Sigmoid colon (tissue), 7 donors: ENCODE data around the gene FKTN. TPM values are rescaled to one million over a fixed set of nuclear protein-coding genes. Genes with fewer than 3 reads are reported as not detected.

Experiments used
- DNase-seq: peaks from one replicate; pipeline ENCODE4 v3.0.0-alpha.2; 2019
- H3K27ac ChIP-seq, 4 donors: fragments of 200-600 bp; sonication (generic); one replicate each; pipeline ENCODE4 v1.5.1; 2016 to 2019; ENCODE audit warnings: mild to moderate bottlenecking in 1 of 4
- H3K27me3 ChIP-seq, 3 donors: fragments of 200-600 bp; sonication (generic); one replicate each; pipeline ENCODE4 v1.5.1; 2019; ENCODE audit warnings: mild to moderate bottlenecking in 1 of 3
- H3K36me3 ChIP-seq, 4 donors: fragments of 200-600 bp; sonication (generic); one replicate each; pipeline ENCODE4 v1.5.1; 2016 to 2019
- H3K4me1 ChIP-seq, 4 donors: fragments of 200-600 bp; sonication (generic); one replicate each; pipeline ENCODE4 v1.5.1; 2017 to 2019
- H3K4me3 ChIP-seq, 4 donors: fragments of 200-600 bp; sonication (generic); one replicate each; pipeline ENCODE4 v1.5.1; 2017 to 2019; ENCODE audit warnings: mild to moderate bottlenecking in 2 of 4, moderate library complexity in 1 of 4
- H3K9me3 ChIP-seq, 4 donors: fragments of 200-600 bp in 3 of 4; sonication (generic) in 3 of 4; one replicate each; pipeline versions ENCODE4 v1.5.1 to v1.6.1; 2013 to 2019
- CTCF ChIP-seq, 4 experiments: fragments of 450-650 bp in 3 of 4; fragments of 200-600 bp in 1 of 4; IDR thresholded peaks; one replicate each; pipeline ENCODE4 v1.5.1; 2016 to 2019; ENCODE audit warnings: antibody characterized with exemption in 4 of 4, mild to moderate bottlenecking in 3 of 4, moderate library complexity in 2 of 4
- EP300 ChIP-seq, 4 donors: sonication (generic); formaldehyde crosslinking; IDR thresholded peaks; one replicate each; pipeline ENCODE4 v1.6.1; 2017; ENCODE audit warnings: antibody characterized with exemption in 4 of 4
- POLR2A ChIP-seq, 2 donors: fragments of 450-650 bp; IDR thresholded peaks; one replicate each; pipeline ENCODE4 v1.6.1; 2016; ENCODE audit warnings: antibody characterized with exemption in 2 of 2, mild to moderate bottlenecking in 2 of 2, moderate library complexity in 2 of 2
- POLR2AphosphoS5 ChIP-seq, 4 donors: sonication (generic); formaldehyde crosslinking; IDR thresholded peaks; one replicate each; pipeline ENCODE4 v1.6.1; 2017; ENCODE audit warnings: antibody characterized with exemption in 4 of 4
- WGBS, 2 donors: extraction: QIAGEN DNeasy Blood & Tissue Kit; methylation state at CpG; one replicate each; pipeline ENCODE4 v1.1.7; 2013; 5-methylcytosine and 5-hydroxymethylcytosine counted together
- intact Hi-C: fragments of 100-400 bp; cut with DNase I; formaldehyde crosslinking; loops from one replicate; pipeline ENCODE4 v1.15.1; 2023
- polyA plus RNA-seq, 3 donors: library from polyadenylated mRNA; stranded (reverse); fragments of 200-250 nt; gene quantifications; one replicate each; pipeline ENCODE4 v1.2.3, GENCODE V29; 2013
- total RNA-seq, 4 donors: library from RNA; depleted of rRNA; stranded (reverse); fragments of >200 nt; gene quantifications; one replicate each; pipeline ENCODE4 v1.1.0, GENCODE V29; 2016
- donor health status: healthy with polysubstance abuse.
- donor health status: Bipolar disorder and iron deficiency.
- donor health status: healthy.

FKTN gene
- total and polyA plus RNA-seq, 7 donors: 0.60 to 13.9 (median 8.0) TPM

DNA sequence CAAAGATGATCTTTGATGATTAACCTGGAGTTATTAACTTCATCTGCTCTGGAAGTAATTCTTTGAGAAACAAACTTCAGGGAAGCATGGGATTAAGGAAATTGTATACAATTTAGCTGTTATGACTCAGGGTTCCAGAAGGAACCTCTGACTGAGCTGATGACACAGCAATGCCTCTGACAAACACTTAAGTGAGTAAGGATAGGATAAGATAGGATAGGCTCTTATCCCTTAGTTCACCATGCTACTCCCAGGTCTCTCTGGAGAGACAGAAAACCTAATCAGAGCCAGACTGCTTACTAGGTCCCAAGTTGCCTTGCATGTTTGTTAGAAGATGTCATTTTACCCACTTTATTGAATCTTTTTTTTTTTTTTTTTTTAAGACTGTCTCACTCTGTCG, 123.8 kb downstream of the FKTN start:
- H3K4me1 ChIP-seq: no peaks in the 10 kb centered on the region
- WGBS, 2 donors: 96 to 97% methylated on average over 1 of the region's 1 CpG
- no peak overlapping the region for H3K4me3 ChIP-seq
- TF ChIP-seq POLR2AphosphoS5 (IDR thresholded peaks at IDR 0.05): no peak
- TF ChIP-seq POLR2A (IDR thresholded peaks at IDR 0.05): no peak
- no peak for TF ChIP-seq EP300 (IDR thresholded peaks at IDR 0.05)
- no peak for TF ChIP-seq CTCF (IDR thresholded peaks at IDR 0.05)
- no peaks in the 10 kb centered on the region for H3K36me3 ChIP-seq
- no peak for DNase-seq
- intact Hi-C loops: no loop called here
- no peaks in the 10 kb centered on the region for H3K9me3 ChIP-seq
- no peaks in the 10 kb centered on the region for H3K27me3 ChIP-seq
- no peak overlapping the region for H3K27ac ChIP-seq

GRCh38 chr9:105683688-105684275, 125.9 kb downstream of the FKTN start:
- Histone ChIP-seq H3K36me3 (no peaks in the 10 kb centered on the region), H3K9me3 (no peaks in the 10 kb centered on the region), H3K4me1 (no peaks in the 10 kb centered on the region), H3K27ac (no peak overlapping the region), H3K27me3 (no peaks in the 10 kb centered on the region), H3K4me3 (no peak overlapping the region)
- DNase-seq: no peak
- 80 to 87% methylated on average over 1 of the region's 1 CpG for WGBS, 2 donors
- intact Hi-C loops: no loop called here
- no peak for TF ChIP-seq POLR2AphosphoS5 (IDR thresholded peaks at IDR 0.05)
- TF ChIP-seq CTCF (IDR thresholded peaks at IDR 0.05): no peak
- TF ChIP-seq EP300 (IDR thresholded peaks at IDR 0.05): no peak
- no peak for TF ChIP-seq POLR2A (IDR thresholded peaks at IDR 0.05)

DNA sequence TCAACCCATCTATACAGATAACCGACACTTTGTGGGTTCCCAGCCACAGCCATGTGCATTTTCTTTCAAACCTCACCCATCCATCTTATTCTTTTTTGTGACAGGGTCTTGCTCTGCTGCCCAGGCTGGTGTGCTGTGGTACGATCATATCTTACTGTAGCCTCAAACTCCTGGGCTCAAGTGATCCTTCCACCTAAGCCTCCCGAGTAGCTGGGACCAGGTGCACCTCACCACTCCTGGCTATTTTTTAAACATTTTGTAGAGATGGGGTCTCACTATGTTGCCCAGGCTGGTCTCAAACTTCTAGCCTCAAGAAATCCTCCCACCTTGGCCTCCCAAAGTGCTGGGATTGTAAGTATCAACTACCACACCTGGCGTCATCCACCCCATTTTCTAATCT, 129.0 kb downstream of the FKTN start:
- H3K36me3 ChIP-seq: no peaks in the 10 kb centered on the region
- no peaks in the 10 kb centered on the region for H3K9me3 ChIP-seq
- intact Hi-C loops: no loop called here
- no peak for DNase-seq
- no peak overlapping the region for H3K27ac ChIP-seq
- peaks cover 0 to 9% (median 0%) of the 10 kb centered on the region in 3 donors for H3K27me3 ChIP-seq
- TF ChIP-seq EP300 (IDR thresholded peaks at IDR 0.05) (no peak), POLR2A (IDR thresholded peaks at IDR 0.05) (no peak), CTCF (IDR thresholded peaks at IDR 0.05) (no peak), POLR2AphosphoS5 (IDR thresholded peaks at IDR 0.05) (no peak)
- no peaks in the 10 kb centered on the region for H3K4me1 ChIP-seq
- H3K4me3 ChIP-seq: no peak overlapping the region
- 93 to 94% methylated on average over 4 of the region's 4 CpGs for WGBS, 2 donors

Other genes starting within 250 kb of the FKTN start
- 1 to 10 TPM; 3.9 to 6.4 (median 4.7) TPM for gene FSD1L, start 110.1 kb upstream of the FKTN start, total RNA-seq
- 1 to 10 TPM; 1.2 to 1.6 (median 1.2) TPM for gene FSD1L, start 110.1 kb upstream of the FKTN start, polyA plus RNA-seq
- gene TAL2, start 104.3 kb downstream of the FKTN start, total RNA-seq: not detected
- not detected for gene TAL2, start 104.3 kb downstream of the FKTN start, polyA plus RNA-seq
- gene TMEM38B, start 136.4 kb downstream of the FKTN start, total RNA-seq: 10 to 100 TPM in 2 of 4 donors, 1 to 10 TPM in 2; 6.4 to 17.3 (median 9.8) TPM
- 10 to 100 TPM in 1 of 3 donors, 1 to 10 TPM in 2; 5.1 to 12.0 (median 7.7) TPM for gene TMEM38B, start 136.4 kb downstream of the FKTN start, polyA plus RNA-seq